HG02759 (cell line): ENCODE measurements around the gene LZTR1.
"Not testable (repeated sequence)": the region's sequence is repeated elsewhere in the genome, so short reads cannot be mapped to it uniquely, and the experiment has no call there.

Source experiments
- ATAC-seq: cut with Tn5 transposase; IDR thresholded peaks from one replicate; pipeline ENCODE4 v1.9.1; 2021; ENCODE audit warnings: mild to moderate bottlenecking, moderate library complexity; ENCODE audit not compliant: unreplicated experiment

LZTR1 gene

GRCh38 chr22:20965104-20965887 lies 16.8 kb upstream of the LZTR1 start:
- ATAC-seq = no peak

GRCh38 chr22:20965888-20966855 lies 15.9 kb upstream of the LZTR1 start:
- no peak for ATAC-seq

- ATAC-seq = no peak
Measured at GRCh38 chr22:20966883-20967696, 15.0 kb upstream of the LZTR1 start, which contains the start of gene AIFM3. TSS of gene AIFM3 (plus strand) at chr22:20967255. CDS start at chr22:20967945, 690 bp downstream.

- no peak for ATAC-seq
Measured at GRCh38 chr22:20967697-20968211, 14.3 kb upstream of the LZTR1 start.

- ATAC-seq = no peak
Measured at GRCh38 chr22:20968281-20968977, 13.7 kb upstream of the LZTR1 start.

GRCh38 chr22:20970939-20971657 lies 11.0 kb upstream of the LZTR1 start:
- ATAC-seq = no peak

GRCh38 chr22:20972014-20972694 lies 9.9 kb upstream of the LZTR1 start:
- not testable (repeated sequence) for ATAC-seq

GRCh38 chr22:20972933-20973577 lies 9.0 kb upstream of the LZTR1 start:
- ATAC-seq = no peak

GRCh38 chr22:20973634-20974286 lies 8.3 kb upstream of the LZTR1 start:
- ATAC-seq = no peak

GRCh38 chr22:20974336-20974955 lies 7.7 kb upstream of the LZTR1 start:
- no peak for ATAC-seq

GRCh38 chr22:20975541-20976290 lies 6.4 kb upstream of the LZTR1 start:
- no peak for ATAC-seq

GRCh38 chr22:20976291-20976877 lies 5.7 kb upstream of the LZTR1 start:
- no peak for ATAC-seq

GRCh38 chr22:20977019-20977418 lies 5.1 kb upstream of the LZTR1 start:
- ATAC-seq = no peak

- no peak for ATAC-seq
Measured at GRCh38 chr22:20977516-20978170, 4.5 kb upstream of the LZTR1 start.

GRCh38 chr22:20978419-20978818 lies 3.7 kb upstream of the LZTR1 start:
- no peak for ATAC-seq
